CD4-positive, alpha-beta T cell treated with Interleukin-4 for 4 hours (primary cell): ENCODE data around the gene SLC25A41.
"Not testable (repeated sequence)": the region's sequence is repeated elsewhere in the genome, so short reads cannot be mapped to it uniquely, and the experiment has no call there.

Source experiments
- DNase-seq: peaks from one replicate; pipeline ENCODE4 v3.0.0-alpha.2; 2020

The SLC25A41 gene

GRCh38 chr19:6459262-6460098, 25.9 kb upstream of the SLC25A41 start, which contains the start of gene SLC25A23:
Gene SLC25A23 (minus strand): TSS chr19:6459792. CDS start chr19:6459628, 164 bp downstream.
- peak; percentile 45 for DNase-seq

GRCh38 chr19:6458695-6459261, 25.2 kb upstream of the SLC25A41 start:
- no peak for DNase-seq

- no peak for DNase-seq
Measured at GRCh38 chr19:6457958-6458694, 24.6 kb upstream of the SLC25A41 start.

GRCh38 chr19:6455924-6456323, 22.4 kb upstream of the SLC25A41 start:
- no peak for DNase-seq

GRCh38 chr19:6453951-6454565, 20.5 kb upstream of the SLC25A41 start:
- DNase-seq: no peak

GRCh38 chr19:6452899-6453298, 19.3 kb upstream of the SLC25A41 start:
- no peak for DNase-seq

- DNase-seq: no peak
Measured at GRCh38 chr19:6452223-6452614, 18.7 kb upstream of the SLC25A41 start.

- no peak for DNase-seq
Measured at GRCh38 chr19:6451583-6452222, 18.1 kb upstream of the SLC25A41 start.

GRCh38 chr19:6450166-6450565, 16.6 kb upstream of the SLC25A41 start:
- DNase-seq: no peak

GRCh38 chr19:6448045-6448444, 14.5 kb upstream of the SLC25A41 start:
- no peak for DNase-seq

GRCh38 chr19:6446452-6446851, 12.9 kb upstream of the SLC25A41 start:
- no peak for DNase-seq

GRCh38 chr19:6443986-6444385, 10.4 kb upstream of the SLC25A41 start:
- DNase-seq: no peak

- no peak for DNase-seq
Measured at GRCh38 chr19:6442087-6442688, 8.6 kb upstream of the SLC25A41 start.

- no peak for DNase-seq
Measured at GRCh38 chr19:6440905-6441304, 7.3 kb upstream of the SLC25A41 start.

GRCh38 chr19:6439743-6440142, 6.2 kb upstream of the SLC25A41 start:
- no peak for DNase-seq

- DNase-seq: no peak
Measured at GRCh38 chr19:6433165-6433564, 398 bp downstream of the SLC25A41 start.

GRCh38 chr19:6431891-6432290, 1.7 kb downstream of the SLC25A41 start:
- no peak for DNase-seq

- DNase-seq: no peak
Measured at GRCh38 chr19:6429419-6430221, 3.9 kb downstream of the SLC25A41 start.

GRCh38 chr19:6428692-6429418, 4.7 kb downstream of the SLC25A41 start:
- not testable (repeated sequence) for DNase-seq

GRCh38 chr19:6427131-6427530, 6.4 kb downstream of the SLC25A41 start:
- no peak for DNase-seq
